ACC112 (cell line): ENCODE measurements around the gene PIK3CD.
A peak's percentile ranks its signal among the peaks of the same experiment; 100 is the strongest.

Experiments used
- H2AFZ ChIP-seq: fragments of 200-600 bp; sonication (generic); one replicate; pipeline ENCODE4 v1.6.0; 2017; ENCODE audit warnings: antibody characterized with exemption, low read length; ENCODE audit not compliant: unreplicated experiment
- H3K27ac ChIP-seq: fragments of 200-600 bp; sonication (generic); 2 replicates; pipeline ENCODE4 v1.5.1; 2014; ENCODE audit warnings: low read depth, mild to moderate bottlenecking, antibody characterized with exemption, low read length, moderate library complexity
- H3K27me3 ChIP-seq: fragments of 200-600 bp; sonication (generic); 2 replicates; pipeline ENCODE4 v1.6.1; 2014; ENCODE audit warnings: mild to moderate bottlenecking, antibody characterized with exemption, low read length, moderate library complexity, mixed read lengths; ENCODE audit not compliant: insufficient read depth
- H3K36me3 ChIP-seq: fragments of 200-600 bp; sonication (generic); 2 replicates; pipeline ENCODE4 v1.6.1; 2016; ENCODE audit warnings: mild to moderate bottlenecking, antibody characterized with exemption, low read length, moderate library complexity, mixed read lengths; ENCODE audit not compliant: insufficient read depth
- H3K4me1 ChIP-seq: fragments of 200-600 bp; sonication (generic); one replicate; pipeline ENCODE4 v1.6.1; 2016; ENCODE audit warnings: low read length, mixed read lengths; ENCODE audit not compliant: insufficient read depth, unreplicated experiment, control insufficient read depth
- H3K4me3 ChIP-seq: fragments of 200-600 bp; sonication (generic); 2 replicates; pipeline ENCODE4 v1.5.1; 2014; ENCODE audit warnings: mild to moderate bottlenecking, low read depth, low read length
- H3K79me2 ChIP-seq: fragments of 200-600 bp; sonication (generic); one replicate; pipeline ENCODE4 v1.6.0; 2016; ENCODE audit warnings: low read length; ENCODE audit not compliant: control insufficient read depth, unreplicated experiment, insufficient read depth

PIK3CD gene

GRCh38 chr1:9651565-9652378, at the start of gene PIK3CD:
Gene PIK3CD, plus strand, starts transcription at chr1:9651731. Its CDS starts 58,725 bp downstream, at chr1:9710456.
- Histone ChIP-seq H3K36me3 (no peaks in the 10 kb centered on the region), H3K79me2 (no peaks in the 10 kb centered on the region), H3K27ac (no peak within 1 kb of the TSS), H3K4me1 (no peaks in the 10 kb centered on the region), H2AFZ (peak within 1 kb of the TSS; percentile 36), H3K4me3 (peak within 1 kb of the TSS; percentile 73), H3K27me3 (peaks cover 20% of the 10 kb centered on the region)

- Histone ChIP-seq H2AFZ (no peak overlapping the region), H3K27ac (no peak overlapping the region), H3K36me3 (no peaks in the 10 kb centered on the region), H3K27me3 (no peaks in the 10 kb centered on the region), H3K4me3 (no peak overlapping the region), H3K4me1 (no peaks in the 10 kb centered on the region), H3K79me2 (no peaks in the 10 kb centered on the region)
These were observed 49.4 kb upstream of the PIK3CD start for GRCh38 chr1:9601942-9602793.

- Histone ChIP-seq H3K27ac (no peak overlapping the region), H3K4me3 (no peak overlapping the region), H3K36me3 (no peaks in the 10 kb centered on the region), H3K79me2 (no peaks in the 10 kb centered on the region), H3K27me3 (no peaks in the 10 kb centered on the region), H2AFZ (no peak overlapping the region), H3K4me1 (no peaks in the 10 kb centered on the region)
These were observed 48.8 kb upstream of the PIK3CD start for GRCh38 chr1:9602794-9603167.

GRCh38 chr1:9603307-9603706, 48.2 kb upstream of the PIK3CD start:
- Histone ChIP-seq H3K27me3 (no peaks in the 10 kb centered on the region), H3K4me1 (no peaks in the 10 kb centered on the region), H2AFZ (no peak overlapping the region), H3K4me3 (no peak overlapping the region), H3K27ac (no peak overlapping the region), H3K36me3 (no peaks in the 10 kb centered on the region), H3K79me2 (no peaks in the 10 kb centered on the region)

GRCh38 chr1:9603766-9604753, 47.5 kb upstream of the PIK3CD start:
- Histone ChIP-seq H3K27me3 (no peaks in the 10 kb centered on the region), H3K36me3 (no peaks in the 10 kb centered on the region), H3K4me1 (no peaks in the 10 kb centered on the region), H3K27ac (no peak overlapping the region), H3K79me2 (no peaks in the 10 kb centered on the region), H2AFZ (no peak overlapping the region), H3K4me3 (no peak overlapping the region)

- no peak overlapping the region for H3K4me3 ChIP-seq
- H3K79me2 ChIP-seq, result no peaks in the 10 kb centered on the region
- no peak overlapping the region for H3K27ac ChIP-seq
- no peak overlapping the region for H2AFZ ChIP-seq
- no peaks in the 10 kb centered on the region for H3K4me1 ChIP-seq
- no peaks in the 10 kb centered on the region for H3K36me3 ChIP-seq
- no peaks in the 10 kb centered on the region for H3K27me3 ChIP-seq
These were observed 46.7 kb upstream of the PIK3CD start for GRCh38 chr1:9604836-9605235.

- no peak overlapping the region for H2AFZ ChIP-seq
- H3K4me3 ChIP-seq, result no peak overlapping the region
- no peak overlapping the region for H3K27ac ChIP-seq
- no peaks in the 10 kb centered on the region for H3K79me2 ChIP-seq
- no peaks in the 10 kb centered on the region for H3K4me1 ChIP-seq
- H3K27me3 ChIP-seq, result no peaks in the 10 kb centered on the region
- no peaks in the 10 kb centered on the region for H3K36me3 ChIP-seq
These were observed 45.5 kb upstream of the PIK3CD start for GRCh38 chr1:9605946-9606455.

GRCh38 chr1:9606458-9606857, 45.1 kb upstream of the PIK3CD start:
- Histone ChIP-seq H3K79me2 (no peaks in the 10 kb centered on the region), H3K4me1 (no peaks in the 10 kb centered on the region), H3K27me3 (no peaks in the 10 kb centered on the region), H3K4me3 (no peak overlapping the region), H2AFZ (no peak overlapping the region), H3K27ac (no peak overlapping the region), H3K36me3 (no peaks in the 10 kb centered on the region)

- Histone ChIP-seq H2AFZ (no peak overlapping the region), H3K79me2 (no peaks in the 10 kb centered on the region), H3K4me1 (no peaks in the 10 kb centered on the region), H3K4me3 (no peak overlapping the region), H3K27ac (no peak overlapping the region), H3K36me3 (no peaks in the 10 kb centered on the region), H3K27me3 (no peaks in the 10 kb centered on the region)
These were observed 44.6 kb upstream of the PIK3CD start for GRCh38 chr1:9606948-9607347.

- H3K79me2 ChIP-seq, result no peaks in the 10 kb centered on the region
- H3K27ac ChIP-seq, result no peak overlapping the region
- H3K4me1 ChIP-seq, result no peaks in the 10 kb centered on the region
- H2AFZ ChIP-seq, result no peak overlapping the region
- H3K4me3 ChIP-seq, result no peak overlapping the region
- H3K27me3 ChIP-seq, result no peaks in the 10 kb centered on the region
- H3K36me3 ChIP-seq, result no peaks in the 10 kb centered on the region
These were observed 44.2 kb upstream of the PIK3CD start for GRCh38 chr1:9607352-9607751.
